NT2/D1 (cell line): ENCODE measurements around the gene RPP25L.

ENCODE experiments used
- SUZ12 ChIP-seq: IDR thresholded peaks from 2 replicates; pipeline ENCODE4 v1.6.1; 2011; ENCODE audit not compliant: insufficient read length, insufficient read depth; ENCODE audit errors: extremely low read depth
- YY1 ChIP-seq: IDR thresholded peaks from 2 replicates; pipeline ENCODE4 v1.6.1; 2011; ENCODE audit not compliant: insufficient read length, insufficient read depth
- ZNF274 ChIP-seq: IDR thresholded peaks from 2 replicates; pipeline ENCODE4 v1.6.1; 2011; ENCODE audit warnings: mild to moderate bottlenecking, low read depth, low read length

DNA sequence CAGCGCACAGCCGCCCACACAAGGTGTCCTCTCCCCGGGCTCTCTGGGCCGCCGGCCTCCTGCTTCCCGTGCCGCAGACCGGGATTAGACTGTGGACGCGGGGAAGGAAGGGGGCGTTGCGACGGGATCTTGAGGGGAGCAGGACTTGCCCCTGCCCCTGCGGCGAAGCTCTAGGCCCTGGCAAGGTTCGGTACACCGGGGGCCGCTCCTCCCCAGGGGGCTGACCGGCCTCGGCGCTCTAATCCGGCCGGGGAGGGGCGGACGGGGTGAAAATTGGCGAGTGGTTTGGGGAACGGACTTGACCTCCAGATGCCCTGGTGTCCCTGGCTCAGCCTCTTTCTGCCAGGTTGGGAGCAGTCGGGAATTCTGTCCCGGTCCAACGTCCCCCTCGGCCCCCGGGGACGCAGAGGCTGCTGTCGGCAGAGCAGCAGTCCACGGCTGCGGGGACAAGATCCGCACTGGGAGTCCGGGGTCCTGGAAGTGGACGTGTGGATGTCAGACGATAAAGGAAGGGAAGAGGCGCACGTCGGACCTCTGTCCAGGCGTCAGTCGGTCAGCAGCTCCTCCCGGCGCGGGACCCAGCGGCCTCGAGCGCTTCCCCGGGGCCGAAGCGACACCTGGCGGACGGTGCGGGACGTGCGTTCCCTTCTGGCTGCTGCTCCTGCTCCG, 20.5 kb downstream of the RPP25L start:
- TF ChIP-seq ZNF274 (no peak), YY1 (no peak), SUZ12 (no peak)
